Stimulated activated CD4-positive, alpha-beta T cell treated with anti-CD3 and anti-CD28 coated beads, Interleukin-4, amount 100 ng/mL, for 24 hours (primary cell): ENCODE measurements around the gene KCTD4.
A peak's percentile ranks its signal among the peaks of the same experiment; 100 is the strongest.
"Not testable (repeated sequence)": the region's sequence is repeated elsewhere in the genome, so short reads cannot be mapped to it uniquely, and the experiment has no call there.

Source experiments
- DNase-seq: peaks from one replicate; pipeline ENCODE4 v3.0.0-alpha.2; 2020

The KCTD4 gene

GRCh38 chr13:45215392-45216077, 14.7 kb upstream of the KCTD4 start:
- DNase-seq: no peak

GRCh38 chr13:45209229-45209628, 8.4 kb upstream of the KCTD4 start:
- DNase-seq: no peak

- no peak for DNase-seq
These were observed 7.3 kb upstream of the KCTD4 start for GRCh38 chr13:45208132-45208531.

DNA sequence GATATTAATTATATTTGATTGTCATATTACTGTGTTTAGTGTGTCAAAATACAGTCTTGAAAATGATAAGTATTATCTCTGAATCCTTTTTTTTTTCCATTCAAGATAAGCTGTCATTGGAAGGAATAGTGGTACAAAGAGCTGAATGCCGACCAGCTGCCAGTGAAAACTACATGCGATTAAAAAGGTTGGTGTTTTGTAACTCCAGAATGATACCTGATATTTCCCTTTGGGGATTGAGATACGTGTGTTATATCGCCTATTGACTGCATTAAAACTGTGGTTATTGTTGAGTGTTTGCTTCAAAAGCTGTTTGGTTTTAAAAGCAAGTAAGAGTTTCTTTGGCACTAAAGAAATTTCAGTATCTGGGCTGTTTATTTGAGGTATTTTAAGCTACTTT, 6.5 kb upstream of the KCTD4 start:
- no peak for DNase-seq

GRCh38 chr13:45206340-45206739, 5.5 kb upstream of the KCTD4 start:
- peak; percentile 24 for DNase-seq

DNA sequence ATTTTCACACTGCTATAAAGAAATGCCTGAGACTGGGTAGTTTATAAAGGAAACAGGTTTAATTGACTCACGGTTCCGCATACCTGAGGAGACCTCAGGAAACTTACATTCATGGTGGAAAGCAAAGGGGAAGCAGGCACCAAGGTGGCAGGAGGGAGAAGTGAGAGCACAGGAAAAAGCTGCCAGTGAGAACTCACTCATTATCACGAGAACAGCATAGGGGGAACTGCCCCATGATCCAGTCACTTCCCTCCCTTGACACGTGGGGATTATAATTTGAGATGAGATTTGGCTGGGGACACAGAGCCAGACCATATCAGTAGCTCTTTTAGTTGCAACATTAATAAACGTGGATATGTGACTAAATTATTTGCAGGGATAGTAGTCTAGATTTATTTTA, 4.3 kb upstream of the KCTD4 start:
- no peak for DNase-seq

GRCh38 chr13:45199711-45200110, 1.1 kb downstream of the KCTD4 start:
- no peak for DNase-seq

DNA sequence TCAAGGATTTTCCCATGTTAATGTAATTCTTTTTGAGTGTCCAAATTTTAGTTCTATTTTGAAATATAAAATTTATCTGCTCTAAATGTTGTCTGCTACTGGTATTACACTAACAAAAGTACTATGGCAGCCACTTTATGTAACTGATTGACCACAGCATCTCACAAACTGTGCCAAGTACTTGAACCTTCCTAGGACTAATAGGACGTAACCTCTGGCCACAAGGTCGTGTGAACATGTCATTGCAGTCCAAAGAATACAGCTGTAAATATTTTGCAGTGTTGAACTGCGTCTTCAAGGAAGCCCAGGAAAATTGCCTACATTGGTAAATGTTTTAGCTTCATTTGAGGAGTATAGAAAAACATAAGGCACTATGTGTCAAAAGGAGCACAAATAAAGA, 1.9 kb downstream of the KCTD4 start:
- DNase-seq: no peak

GRCh38 chr13:45198041-45198440, 2.8 kb downstream of the KCTD4 start:
- no peak for DNase-seq

DNA sequence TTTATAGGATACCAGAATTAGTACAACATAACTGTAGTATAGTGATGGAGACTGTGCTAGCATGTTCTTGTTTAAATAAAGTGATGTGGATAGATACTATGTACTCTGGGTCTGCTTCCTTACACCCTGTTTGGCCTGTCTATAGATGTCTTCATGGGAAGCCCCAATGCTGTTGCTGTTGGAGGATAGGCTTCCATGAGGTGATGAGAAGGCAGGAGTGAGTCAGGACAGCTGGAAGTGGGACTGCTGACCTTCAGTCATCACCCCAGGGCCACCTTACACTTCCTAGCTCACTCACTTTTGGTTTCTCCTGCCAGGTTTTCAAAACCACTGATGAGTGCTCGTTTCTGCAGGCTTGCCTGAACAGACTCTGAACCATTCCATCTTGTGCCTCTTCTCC, 4.2 kb downstream of the KCTD4 start:
- DNase-seq: no peak

DNA sequence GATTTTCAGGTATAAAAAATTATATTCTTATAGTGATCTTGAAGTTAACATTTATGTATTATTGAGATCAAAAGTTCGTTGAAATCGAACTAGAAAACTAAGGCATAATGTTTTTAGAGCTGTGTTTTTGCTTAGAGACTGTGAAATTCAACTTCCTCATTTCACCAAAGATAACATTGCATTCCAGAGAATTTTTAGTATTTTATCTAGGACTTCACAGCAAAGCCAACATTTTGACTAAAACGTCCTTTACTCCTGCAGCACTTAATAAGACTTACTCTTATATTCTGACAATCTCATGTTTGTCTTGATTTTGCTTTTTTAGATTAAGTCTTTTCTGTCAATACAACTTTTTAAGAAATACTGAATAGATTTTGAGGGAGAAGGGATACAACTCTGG, 4.7 kb downstream of the KCTD4 start:
- DNase-seq: no peak

DNA sequence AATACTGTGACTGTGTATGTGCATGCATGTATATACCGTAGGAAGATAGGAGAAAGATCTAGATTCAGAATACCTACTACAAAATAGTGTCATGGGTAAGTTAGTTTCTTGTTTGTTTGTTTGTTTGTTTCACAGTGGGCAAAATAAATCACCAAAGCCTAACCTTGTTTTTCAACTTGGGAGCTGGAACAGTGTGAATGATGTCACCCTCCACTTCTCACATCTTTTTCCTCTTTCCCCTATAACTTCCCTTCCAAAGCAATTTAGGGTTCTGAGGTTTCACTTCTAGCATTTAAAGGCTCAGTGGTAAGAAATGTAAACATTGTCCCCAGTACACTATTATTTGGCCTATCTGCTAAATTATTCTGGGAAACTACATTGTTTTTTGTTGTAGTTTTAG, 5.4 kb downstream of the KCTD4 start:
- DNase-seq: no peak

DNA sequence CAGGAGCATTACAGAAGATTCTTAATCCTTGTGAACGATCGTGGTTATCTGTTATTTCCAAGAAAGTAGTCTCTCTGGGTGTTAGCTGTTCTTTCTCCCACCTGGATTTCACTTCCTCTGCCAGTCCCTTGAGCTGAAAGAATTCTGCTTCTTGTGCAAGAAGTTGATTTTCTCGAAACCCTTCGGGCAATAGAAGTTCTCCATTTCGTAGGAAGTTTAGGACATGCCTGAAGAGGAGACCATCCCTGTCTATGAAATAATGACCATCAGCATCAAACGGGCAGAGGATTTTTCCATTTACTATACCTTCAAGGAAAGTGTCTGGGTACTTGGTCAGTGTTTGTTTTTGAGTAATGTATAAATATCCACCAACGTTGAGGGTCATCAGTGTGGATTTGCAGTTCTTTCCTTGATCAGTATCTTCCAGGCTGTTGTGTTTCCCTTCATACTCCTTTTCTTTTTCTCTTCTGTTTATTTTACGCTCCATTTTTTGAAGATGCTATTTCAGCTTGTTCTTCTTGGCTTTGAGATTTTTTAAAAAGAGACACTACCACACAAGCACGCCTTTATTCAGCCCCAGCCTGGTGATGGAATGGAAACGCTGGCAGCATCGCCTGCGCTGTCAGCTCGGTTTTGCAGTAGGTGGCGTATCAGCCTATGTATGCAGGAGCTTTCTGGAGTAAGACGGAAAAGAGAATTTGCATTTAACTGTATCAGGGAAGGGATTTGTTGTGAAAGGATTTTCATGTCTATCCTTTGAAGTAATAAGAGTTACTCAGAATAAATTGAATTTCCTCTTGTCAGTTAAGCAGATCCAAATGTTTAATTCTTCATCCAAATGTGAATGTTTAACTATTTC, 6.5 kb downstream of the KCTD4 start:
- DNase-seq: no peak

DNA sequence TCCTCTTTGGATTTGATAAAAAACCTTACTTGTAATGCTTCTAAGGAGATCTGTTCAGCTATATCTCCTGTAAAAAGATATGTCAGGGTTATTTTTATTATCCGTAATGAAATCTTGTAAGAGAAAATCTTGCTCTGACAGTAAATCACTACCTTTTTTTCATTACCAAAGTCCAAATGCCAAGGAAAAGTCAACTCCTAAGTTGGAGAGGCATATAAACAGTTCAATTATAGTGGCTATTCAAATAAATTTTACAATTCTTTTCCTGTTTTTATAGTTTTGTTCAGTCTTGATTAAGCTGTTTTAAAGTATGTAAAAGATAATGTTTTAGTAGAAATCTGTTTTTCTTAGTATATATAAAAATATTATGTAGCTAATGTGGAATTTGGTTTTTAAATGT, 9.0 kb downstream of the KCTD4 start:
- no peak for DNase-seq

DNA sequence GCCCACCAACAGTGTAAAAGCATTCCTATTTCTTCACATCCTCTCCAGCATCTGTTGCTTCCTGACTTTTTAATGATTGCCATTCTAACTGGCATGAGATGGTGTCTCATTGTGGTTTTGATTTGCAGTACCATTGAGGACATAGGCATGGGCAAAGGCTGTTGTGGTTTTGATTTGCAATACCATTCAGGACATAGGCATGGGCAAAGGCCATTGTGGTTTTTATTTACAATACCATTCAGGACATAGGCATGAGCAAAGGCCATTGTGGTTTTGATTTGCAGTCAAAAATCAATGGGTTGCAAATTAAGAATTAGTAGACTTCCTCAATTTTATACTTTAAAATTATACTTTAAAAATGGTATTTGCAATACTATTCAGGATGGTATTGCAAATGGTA, 11.3 kb downstream of the KCTD4 start:
- not testable (repeated sequence) for DNase-seq

DNA sequence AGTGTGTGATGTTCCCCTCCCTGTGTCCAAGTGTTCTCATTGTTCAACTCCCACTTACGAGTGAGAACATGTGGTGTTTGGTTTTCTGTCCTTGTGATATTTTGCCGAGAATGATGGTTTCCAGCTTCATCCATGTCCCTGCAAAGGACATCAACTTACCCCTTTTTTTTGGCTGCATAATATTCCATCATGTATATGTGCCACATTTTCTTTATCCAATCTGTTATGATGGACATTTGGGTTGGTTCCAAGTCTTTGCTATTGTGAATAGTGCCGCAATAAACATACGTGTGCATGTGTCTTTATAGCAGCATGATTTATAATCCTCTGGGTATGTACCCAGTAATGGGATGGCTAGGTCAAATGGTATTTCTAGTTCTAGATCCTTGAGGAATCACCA, 11.8 kb downstream of the KCTD4 start:
- DNase-seq: not testable (repeated sequence)

GRCh38 chr13:45185286-45185685, 15.6 kb downstream of the KCTD4 start:
- no peak for DNase-seq

GRCh38 chr13:45184693-45185092, 16.2 kb downstream of the KCTD4 start:
- no peak for DNase-seq

DNA sequence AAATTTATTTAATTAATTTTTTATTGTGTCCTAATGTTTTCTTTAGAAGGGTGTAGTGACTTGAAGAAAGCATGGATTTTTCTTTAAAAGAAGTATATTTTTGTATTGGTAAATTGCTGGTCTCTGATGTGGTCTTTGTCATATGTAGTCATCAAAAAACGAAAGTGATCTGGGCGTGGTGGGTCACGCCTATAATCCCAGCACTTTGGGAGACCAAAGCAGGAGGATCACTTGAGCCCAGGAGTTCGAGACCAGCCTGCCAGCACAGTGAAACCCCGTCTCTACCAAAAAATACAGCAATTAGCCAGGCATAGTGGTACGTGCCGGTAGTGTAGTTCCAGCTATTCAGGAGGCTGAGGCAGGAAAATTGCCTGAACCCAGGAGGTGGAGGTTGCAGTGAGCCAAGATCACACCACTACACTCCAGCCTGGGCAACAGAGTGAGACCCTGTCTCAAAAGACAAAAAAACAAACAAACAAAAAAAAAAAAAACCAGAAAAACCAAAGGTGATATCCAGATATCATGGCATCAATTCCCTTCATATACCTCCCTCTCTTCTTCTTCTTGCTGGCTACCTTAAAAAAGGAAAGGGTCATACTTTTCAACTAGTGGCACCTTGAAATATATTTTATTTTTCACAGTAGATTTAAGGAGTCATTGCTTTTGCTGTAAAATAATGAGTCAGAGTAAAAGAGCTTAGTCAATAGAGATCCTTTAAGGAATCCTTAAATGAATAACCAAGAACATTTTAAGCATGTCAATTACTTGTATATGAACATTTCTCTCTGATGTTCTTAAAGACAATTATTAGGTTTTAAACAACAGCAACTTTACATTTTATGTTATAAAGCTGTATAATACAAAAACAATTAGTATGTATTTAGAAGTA, 19.9 kb downstream of the KCTD4 start:
- no peak for DNase-seq

DNA sequence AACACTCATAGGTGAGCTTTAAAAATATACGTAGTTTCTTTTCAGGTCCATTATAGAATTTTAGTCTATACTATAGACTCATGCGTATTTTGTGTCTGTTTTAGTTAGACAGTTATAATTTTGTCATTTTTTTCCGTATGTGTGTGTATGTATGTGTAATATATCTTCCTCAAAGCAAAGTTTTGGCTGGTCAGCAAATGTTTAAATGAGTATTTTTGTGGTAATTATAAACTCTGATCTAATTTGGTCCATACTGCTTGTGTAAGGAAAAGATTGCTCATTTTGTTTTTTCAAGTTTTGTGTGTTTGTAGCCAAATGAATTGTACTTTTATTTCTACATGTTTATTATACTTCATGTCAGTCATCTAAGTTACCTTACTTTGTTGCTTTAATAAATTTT, 20.5 kb downstream of the KCTD4 start:
- no peak for DNase-seq

- no peak for DNase-seq
These were observed 21.4 kb downstream of the KCTD4 start for GRCh38 chr13:45179428-45179827.

DNA sequence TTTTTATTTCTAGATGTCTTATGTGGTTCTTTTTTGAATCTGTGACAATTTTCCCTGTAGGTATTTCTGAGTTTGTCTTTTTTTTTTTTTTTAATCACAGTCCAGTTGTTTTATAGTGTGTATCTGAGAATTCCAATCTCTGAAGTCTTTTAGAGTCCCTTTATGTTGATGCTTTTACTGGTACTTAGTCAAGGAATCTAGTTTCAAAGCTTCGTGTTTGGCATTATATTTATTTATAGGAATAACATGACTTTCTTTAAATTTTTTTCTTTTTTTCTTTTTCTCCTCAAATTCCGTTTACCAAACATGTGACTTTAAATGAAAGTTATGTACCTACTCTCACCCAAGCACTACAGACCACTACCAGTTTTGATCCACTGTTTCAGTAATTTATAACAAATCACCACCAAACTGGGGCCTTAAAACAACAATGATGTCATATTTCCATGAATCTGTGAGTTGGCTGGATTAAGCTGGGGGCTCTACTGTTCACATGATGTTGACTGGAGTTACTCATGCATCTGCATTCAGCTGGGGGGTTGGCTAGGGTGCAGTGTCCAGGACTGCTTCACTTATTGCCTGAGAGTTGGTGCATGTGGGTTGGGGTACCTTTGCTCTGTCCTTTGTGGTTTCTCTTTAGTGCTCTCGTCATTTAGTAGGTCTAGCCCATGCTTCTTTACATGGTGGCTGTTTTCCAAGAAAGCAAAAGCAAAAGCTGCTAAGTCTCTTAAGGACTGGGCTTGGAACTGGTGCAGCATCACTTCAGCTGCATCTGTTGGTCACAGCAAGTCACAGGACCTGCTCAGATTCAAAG, 22.3 kb downstream of the KCTD4 start:
- DNase-seq: no peak

DNA sequence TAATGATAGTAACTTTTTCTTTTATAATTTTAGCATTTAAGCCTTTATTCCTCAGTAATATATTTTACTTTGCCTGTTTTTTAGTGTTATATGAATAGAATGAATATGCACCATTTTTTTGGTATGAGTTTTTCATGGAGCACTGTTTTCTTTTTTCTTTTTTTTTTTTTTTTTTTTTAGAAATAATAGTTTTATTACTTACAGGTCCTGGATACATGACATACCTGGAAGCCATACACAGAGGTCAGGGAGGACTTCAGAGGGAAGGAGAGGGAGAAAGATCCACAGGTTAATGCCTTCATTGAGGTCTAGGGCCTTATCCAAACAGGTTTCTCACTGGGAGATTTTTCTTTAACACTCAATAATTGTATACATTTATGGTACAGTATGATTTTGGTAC, 26.4 kb downstream of the KCTD4 start:
- no peak for DNase-seq
